AG10803 (cell line): ENCODE measurements around the gene ZSWIM8.

ENCODE experiments used
- DNase-seq: peaks from one replicate; pipeline ENCODE4 v3.0.0; 2010; ENCODE audit warnings: low read depth
- H3K4me3 ChIP-seq: 2 replicates; pipeline ENCODE4 v1.5.1; 2011; ENCODE audit warnings: mild to moderate bottlenecking, low read length, control low read depth
- TF ChIP-seq, protein P1 (sequence below): conservative IDR thresholded peaks from 2 replicates; pipeline ENCODE4 v1.5.1; 2011; ENCODE audit warnings: mild to moderate bottlenecking, low read length, control low read depth, inconsistent platforms

Gene ZSWIM8

DNA sequence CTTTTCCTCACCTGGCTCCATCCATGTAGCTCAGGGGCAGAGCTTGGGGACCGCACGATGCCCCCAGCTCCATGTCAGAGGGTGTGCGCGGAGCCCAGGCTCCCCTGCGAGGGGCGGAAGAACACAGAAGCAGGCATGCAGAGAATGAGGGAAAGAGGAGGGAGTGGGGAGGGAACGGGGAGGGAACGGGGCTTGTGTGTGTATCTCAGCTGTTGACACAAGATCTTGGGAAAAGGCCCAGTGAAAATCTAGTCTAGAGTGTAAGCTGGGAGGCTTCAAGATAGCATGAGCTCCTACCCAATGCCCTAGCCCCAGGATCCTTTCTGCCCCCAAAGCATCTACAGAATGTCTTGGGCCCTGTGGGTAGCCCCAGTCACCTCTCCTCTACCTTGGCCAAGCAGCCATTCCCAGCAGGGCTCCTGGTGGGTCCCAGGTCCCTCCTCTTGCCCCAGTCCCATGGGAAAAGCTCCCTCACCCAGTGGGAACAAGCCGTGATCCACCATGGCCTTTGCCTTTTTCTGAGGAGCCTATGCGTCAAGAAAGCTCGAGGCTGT lies 51.1 kb downstream of the ZSWIM8 start:
- DNase-seq: no peak
- no peak overlapping the region for H3K4me3 ChIP-seq
- TF ChIP-seq, protein P1, sequence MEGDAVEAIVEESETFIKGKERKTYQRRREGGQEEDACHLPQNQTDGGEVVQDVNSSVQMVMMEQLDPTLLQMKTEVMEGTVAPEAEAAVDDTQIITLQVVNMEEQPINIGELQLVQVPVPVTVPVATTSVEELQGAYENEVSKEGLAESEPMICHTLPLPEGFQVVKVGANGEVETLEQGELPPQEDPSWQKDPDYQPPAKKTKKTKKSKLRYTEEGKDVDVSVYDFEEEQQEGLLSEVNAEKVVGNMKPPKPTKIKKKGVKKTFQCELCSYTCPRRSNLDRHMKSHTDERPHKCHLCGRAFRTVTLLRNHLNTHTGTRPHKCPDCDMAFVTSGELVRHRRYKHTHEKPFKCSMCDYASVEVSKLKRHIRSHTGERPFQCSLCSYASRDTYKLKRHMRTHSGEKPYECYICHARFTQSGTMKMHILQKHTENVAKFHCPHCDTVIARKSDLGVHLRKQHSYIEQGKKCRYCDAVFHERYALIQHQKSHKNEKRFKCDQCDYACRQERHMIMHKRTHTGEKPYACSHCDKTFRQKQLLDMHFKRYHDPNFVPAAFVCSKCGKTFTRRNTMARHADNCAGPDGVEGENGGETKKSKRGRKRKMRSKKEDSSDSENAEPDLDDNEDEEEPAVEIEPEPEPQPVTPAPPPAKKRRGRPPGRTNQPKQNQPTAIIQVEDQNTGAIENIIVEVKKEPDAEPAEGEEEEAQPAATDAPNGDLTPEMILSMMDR: no peak

DNA sequence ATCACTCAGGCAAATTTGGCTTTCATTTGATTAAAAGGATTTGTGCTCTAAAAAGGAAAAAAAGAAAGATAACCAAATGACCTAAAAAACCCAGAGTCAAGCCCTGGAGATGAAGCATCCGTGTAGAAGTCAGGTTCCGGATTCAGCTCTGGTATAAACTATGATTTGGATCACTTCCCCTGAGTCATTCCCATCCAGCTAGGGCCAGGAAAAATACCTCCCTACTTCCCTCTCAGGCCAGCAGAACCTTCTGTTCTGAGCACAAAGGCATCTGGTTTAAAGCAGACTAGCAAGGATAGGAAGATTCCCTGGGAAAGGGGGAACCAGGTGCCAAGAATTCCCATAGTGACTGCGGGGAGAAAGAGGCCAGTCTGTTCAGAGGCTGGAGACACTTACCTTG lies 51.7 kb downstream of the ZSWIM8 start:
- DNase-seq: peak; percentile 50
- no peak overlapping the region for H3K4me3 ChIP-seq
- TF ChIP-seq, protein P1: no peak

DNA sequence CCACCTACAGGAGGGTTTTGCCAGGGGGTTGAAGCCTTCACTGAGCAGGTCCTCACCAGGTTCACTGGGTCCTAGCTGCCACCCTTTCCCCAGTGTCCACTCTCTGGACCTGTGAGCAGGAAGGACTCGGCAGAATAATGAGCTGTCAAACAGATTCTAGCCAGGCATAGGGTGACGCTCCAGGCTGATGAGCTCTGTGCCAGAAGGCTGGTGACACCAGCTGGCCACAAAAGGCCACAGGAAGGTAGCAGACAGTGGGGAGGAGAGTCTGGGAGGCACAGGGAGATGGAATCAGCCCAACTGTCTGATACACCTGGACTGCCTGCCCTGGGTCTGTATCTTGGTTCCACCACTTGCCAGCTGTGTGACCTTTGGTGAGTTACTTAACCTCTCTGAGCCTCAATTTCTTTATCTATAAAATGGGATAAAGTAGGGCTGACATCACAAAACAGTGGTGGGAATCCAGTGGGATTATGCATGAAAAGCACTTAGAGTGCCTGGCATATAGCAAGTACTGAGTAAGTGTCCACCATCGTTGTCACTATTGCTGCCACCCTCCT lies 52.7 kb downstream of the ZSWIM8 start:
- no peak overlapping the region for H3K4me3 ChIP-seq
- DNase-seq: no peak
- TF ChIP-seq, protein P1: no peak

DNA sequence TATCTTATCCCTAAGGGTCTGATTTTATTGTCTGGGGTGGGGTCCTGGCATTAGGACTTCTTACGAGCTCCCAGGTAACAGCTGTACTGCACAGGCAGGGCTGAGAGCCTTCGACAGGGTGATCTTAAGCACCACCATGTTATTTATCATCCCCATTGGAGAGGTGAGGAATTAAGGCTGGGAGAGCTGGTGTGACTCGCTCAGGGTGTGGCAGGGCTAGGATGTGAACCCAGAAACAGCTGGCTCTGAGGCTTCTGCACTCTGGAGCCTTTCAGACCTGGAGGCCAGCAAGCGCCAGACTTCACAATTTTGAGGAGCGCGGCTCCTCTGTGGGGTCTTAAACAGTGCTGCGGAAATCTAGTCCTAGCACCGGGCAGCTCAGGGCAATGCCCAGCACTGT lies 53.4 kb downstream of the ZSWIM8 start:
- DNase-seq: no peak

DNA sequence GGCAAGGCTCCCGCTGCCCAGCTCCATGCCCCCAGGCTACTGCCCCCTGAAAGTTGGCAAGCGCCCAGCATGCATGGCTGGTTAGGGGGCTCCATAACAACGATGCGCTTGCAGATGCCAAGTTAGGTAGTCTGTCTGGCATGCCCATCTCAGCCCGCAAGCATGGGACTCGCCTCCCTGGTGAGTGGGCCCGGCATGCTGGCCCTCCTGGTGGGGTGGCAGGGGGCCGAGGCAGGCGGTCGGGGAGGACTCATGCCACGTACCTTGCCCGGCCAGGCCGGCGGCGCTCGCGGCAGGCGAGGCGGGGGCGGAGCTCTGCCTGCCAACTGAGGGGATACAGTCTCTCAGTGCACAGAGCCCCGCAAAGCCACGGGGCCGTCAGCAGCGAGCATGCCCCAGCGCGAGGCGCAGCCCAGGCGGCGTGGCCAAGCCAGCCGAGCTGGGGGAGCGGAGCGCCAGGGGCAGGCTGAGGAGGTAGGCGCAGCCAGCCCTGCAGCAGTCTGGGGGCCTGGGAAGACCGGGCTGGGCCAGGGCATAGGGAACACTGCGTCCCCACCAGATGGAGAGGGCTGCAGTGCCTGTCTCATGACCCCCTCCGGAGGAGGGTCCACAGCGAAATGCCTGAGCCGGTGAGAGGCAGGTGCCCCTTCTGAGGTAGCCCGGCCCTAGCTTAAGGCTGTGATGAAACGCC lies 54.0 kb downstream of the ZSWIM8 start:
- H3K4me3 ChIP-seq: no peak overlapping the region

More for the DNA sequence above, 53.4 kb downstream of the ZSWIM8 start:
- TF ChIP-seq, protein P1: no peak
- H3K4me3 ChIP-seq: no peak overlapping the region

GRCh38 chr10:73840056-73840402 lies 54.6 kb downstream of the ZSWIM8 start:
- H3K4me3 ChIP-seq: no peak overlapping the region
- no peak for DNase-seq
- TF ChIP-seq, protein P1: no peak

More for the DNA sequence above, 54.0 kb downstream of the ZSWIM8 start:
- TF ChIP-seq, protein P1: no peak
- DNase-seq: no peak

- no peak overlapping the region for H3K4me3 ChIP-seq
- TF ChIP-seq, protein P1: no peak
- DNase-seq: no peak
Measured at GRCh38 chr10:73840403-73841060, 55.1 kb downstream of the ZSWIM8 start.
